ENCODE measurements around the gene TRIM44.

GRCh38 chr11:35629914-35630313 is 32.7 kb upstream of the TRIM44 start:
- TF ChIP-seq POLR2AphosphoS5 (IDR thresholded peaks at IDR 0.05; ENCODE audit: low read depth, low read length): no peak
- TF ChIP-seq POLR2A (IDR thresholded peaks at IDR 0.05; ENCODE audit: low read depth, low read length): no peak

Measured in GM12892 (cell line).